BLaER1 treated with 17β-estradiol and CSF1 and Interleukin-3, amounts not matched to agents 10 nM and 100 nM (cell line): ENCODE measurements around the gene LDLRAD2.
"Not testable (repeated sequence)": the region's sequence is repeated elsewhere in the genome, so short reads cannot be mapped to it uniquely, and the experiment has no call there.

Experiments
- H3K27ac ChIP-seq, 11 experiments: shearing (Covaris generic); formaldehyde crosslinking; 2 replicates each; pipeline ENCODE4 v1.8.1; 2022
- H3K27me3 ChIP-seq, 11 experiments: shearing (Covaris generic); formaldehyde crosslinking; 2 replicates each; pipeline ENCODE4 v1.8.1; 2022
- H3K36me3 ChIP-seq, 11 experiments: shearing (Covaris generic); formaldehyde crosslinking; 2 replicates each; pipeline ENCODE4 v1.8.1; 2022
- H3K4me1 ChIP-seq, 10 experiments: shearing (Covaris generic); formaldehyde crosslinking; 2 replicates each; pipeline ENCODE4 v1.8.1; 2022
- H3K4me2 ChIP-seq, 11 experiments: shearing (Covaris generic); formaldehyde crosslinking; 2 replicates each; pipeline ENCODE4 v1.8.1; 2022
- H3K4me3 ChIP-seq, 10 experiments: shearing (Covaris generic); formaldehyde crosslinking; 2 replicates each; pipeline ENCODE4 v1.8.1; 2022
- H3K9ac ChIP-seq, 11 experiments: shearing (Covaris generic); formaldehyde crosslinking; 2 replicates each; pipeline ENCODE4 v1.8.1; 2022
- H3K9me3 ChIP-seq, 11 experiments: shearing (Covaris generic); formaldehyde crosslinking; replicated peaks in 1 of 11; 2 replicates each; pipeline ENCODE4 v1.8.1; 2022
- H4K20me1 ChIP-seq, 11 experiments: shearing (Covaris generic); formaldehyde crosslinking; 2 replicates each; pipeline ENCODE4 v1.8.1; 2022
- Cebpa-rat ChIP-seq, 11 experiments: shearing (Covaris generic); IDR thresholded peaks; 2 replicates each; pipeline ENCODE4 v1.8.1; 2022

The LDLRAD2 gene

DNA sequence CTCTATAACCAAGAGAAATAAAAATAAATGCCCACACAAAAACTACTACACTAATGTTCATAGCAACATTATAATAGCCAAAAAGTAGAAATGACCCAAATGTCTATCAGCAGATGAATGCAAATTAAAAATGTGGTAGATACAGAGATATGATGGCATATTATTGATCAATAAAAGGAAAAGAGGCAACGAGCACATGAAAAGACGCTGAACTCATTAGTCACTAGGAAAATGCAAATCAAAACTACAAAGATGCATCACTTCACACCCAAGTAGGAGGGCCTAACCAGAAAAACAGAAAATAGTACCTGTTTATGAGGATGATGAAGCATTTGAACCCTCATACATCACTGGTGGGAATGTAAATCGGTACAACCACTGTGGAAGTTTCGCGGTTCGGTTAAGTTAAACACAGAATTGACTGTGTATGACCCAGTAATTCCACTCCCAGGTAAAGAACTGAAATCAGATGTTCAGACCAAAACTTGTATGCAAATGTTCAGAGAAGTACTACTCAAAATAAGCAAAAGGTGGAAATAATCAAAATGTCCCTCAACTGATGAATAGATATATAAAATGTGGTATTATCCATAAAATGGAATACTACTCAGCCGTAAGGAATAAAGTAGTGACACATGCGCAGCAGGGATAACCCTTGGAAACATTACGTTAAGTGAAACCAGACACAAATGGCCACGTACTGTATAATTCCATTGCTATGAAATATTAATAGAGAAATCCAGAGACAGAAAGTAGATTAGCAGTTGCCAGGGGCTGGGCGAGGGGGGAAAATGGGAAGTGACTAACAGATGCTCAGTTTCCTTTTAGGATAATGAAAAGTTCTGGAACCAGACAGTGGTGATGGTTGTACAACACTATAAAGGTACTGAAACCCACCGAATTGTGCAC is 32.2 kb upstream of the LDLRAD2 start:
- H3K27ac ChIP-seq: peak overlapping the region in 6 of 11 experiments; percentile 19 to 100 (median 97); a peak in 9 of 22 replicates
- H3K36me3 ChIP-seq: peaks cover 0 to 45% (median 13%) of the 10 kb centered on the region in 11 experiments; a peak in 13 of 22 replicates
- peaks cover 0 to 73% (median 44%) of the 10 kb centered on the region in 11 experiments; a peak in 14 of 22 replicates for H4K20me1 ChIP-seq
- peaks cover 43 to 74% (median 50%) of the 10 kb centered on the region in 10 experiments for H3K4me1 ChIP-seq
- peak overlapping the region in 5 of 11 experiments; percentile 94 to 100 (median 96); a peak in 6 of 22 replicates for H3K9ac ChIP-seq
- peaks cover 0 to 24% (median 16%) of the 10 kb centered on the region in 11 experiments; a peak in 17 of 22 replicates for H3K9me3 ChIP-seq
- TF ChIP-seq Cebpa-rat (IDR thresholded peaks at IDR 0.05): no peak
- peak overlapping the region; percentile 17 to 97 (median 92); a peak in 20 of 22 replicates for H3K4me2 ChIP-seq
- no peaks in the 10 kb centered on the region for H3K27me3 ChIP-seq
- peak overlapping the region in 5 of 10 experiments; percentile 92 to 97 (median 94); a peak in 10 of 20 replicates for H3K4me3 ChIP-seq

GRCh38 chr1:21781815-21782348 is 30.2 kb upstream of the LDLRAD2 start:
- Histone ChIP-seq H3K9ac (peak overlapping the region; percentile 91 to 100 (median 96)), H3K27ac (peak overlapping the region; percentile 95 to 100 (median 98)), H4K20me1 (peaks cover 0 to 53% (median 25%) of the 10 kb centered on the region in 11 experiments; a peak in 13 of 22 replicates), H3K9me3 (peaks cover 0 to 24% (median 16%) of the 10 kb centered on the region in 11 experiments; a peak in 18 of 22 replicates), H3K36me3 (peaks cover 0 to 27% (median 10%) of the 10 kb centered on the region in 11 experiments; a peak in 12 of 22 replicates), H3K27me3 (no peaks in the 10 kb centered on the region), H3K4me3 (peak overlapping the region; percentile 80 to 99 (median 94)), H3K4me2 (peak overlapping the region; percentile 75 to 97 (median 92)), H3K4me1 (peaks cover 23 to 54% (median 30%) of the 10 kb centered on the region in 10 experiments)
- no peak for TF ChIP-seq Cebpa-rat (IDR thresholded peaks at IDR 0.05)

DNA sequence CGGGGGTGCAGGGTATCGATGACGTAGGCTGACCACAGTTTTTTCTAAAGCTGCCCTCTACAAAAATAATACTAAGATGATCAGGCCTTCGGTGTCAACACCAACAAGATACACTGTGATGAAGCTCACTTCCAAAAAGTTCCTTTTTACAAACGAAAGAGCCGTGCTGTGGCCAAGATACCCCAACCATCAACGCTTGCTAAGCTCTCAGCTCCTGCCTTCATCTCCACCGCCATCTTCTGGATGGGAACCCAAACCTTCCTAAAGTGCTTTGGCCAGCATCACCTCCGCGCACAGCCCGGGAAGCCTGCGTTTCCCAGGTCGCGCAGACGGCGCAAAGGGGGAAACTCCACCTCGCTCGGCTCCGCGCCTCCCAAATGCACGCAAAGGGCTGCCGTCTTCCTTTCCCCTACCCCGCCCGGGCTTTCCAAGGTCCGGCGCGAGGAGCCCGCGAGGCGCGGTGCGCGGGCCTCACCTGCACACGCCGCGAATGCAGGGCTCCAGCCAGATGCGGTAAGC is 29.7 kb upstream of the LDLRAD2 start:
- Histone ChIP-seq H3K4me1 (peaks cover 21 to 48% (median 27%) of the 10 kb centered on the region in 10 experiments), H3K4me3 (peak overlapping the region; percentile 80 to 99 (median 94)), H4K20me1 (peaks cover 0 to 48% (median 20%) of the 10 kb centered on the region in 11 experiments; a peak in 12 of 22 replicates), H3K36me3 (peaks cover 0 to 22% (median 8%) of the 10 kb centered on the region in 11 experiments; a peak in 12 of 22 replicates), H3K4me2 (peak overlapping the region; percentile 75 to 97 (median 92)), H3K27me3 (no peaks in the 10 kb centered on the region), H3K9ac (peak overlapping the region; percentile 91 to 100 (median 96)), H3K27ac (peak overlapping the region; percentile 95 to 100 (median 98)), H3K9me3 (peaks cover 0 to 19% (median 15%) of the 10 kb centered on the region in 11 experiments; a peak in 18 of 22 replicates)
- TF ChIP-seq Cebpa-rat (IDR thresholded peaks at IDR 0.05): no peak

- H3K4me1 ChIP-seq: peaks cover 21 to 45% (median 27%) of the 10 kb centered on the region in 10 experiments
These were observed 29.0 kb upstream of the LDLRAD2 start, which contains the start of gene USP48 for GRCh38 chr1:21782868-21783678. Gene USP48 (minus strand): TSS chr1:21783149. CDS start chr1:21782957, 192 bp downstream.

DNA sequence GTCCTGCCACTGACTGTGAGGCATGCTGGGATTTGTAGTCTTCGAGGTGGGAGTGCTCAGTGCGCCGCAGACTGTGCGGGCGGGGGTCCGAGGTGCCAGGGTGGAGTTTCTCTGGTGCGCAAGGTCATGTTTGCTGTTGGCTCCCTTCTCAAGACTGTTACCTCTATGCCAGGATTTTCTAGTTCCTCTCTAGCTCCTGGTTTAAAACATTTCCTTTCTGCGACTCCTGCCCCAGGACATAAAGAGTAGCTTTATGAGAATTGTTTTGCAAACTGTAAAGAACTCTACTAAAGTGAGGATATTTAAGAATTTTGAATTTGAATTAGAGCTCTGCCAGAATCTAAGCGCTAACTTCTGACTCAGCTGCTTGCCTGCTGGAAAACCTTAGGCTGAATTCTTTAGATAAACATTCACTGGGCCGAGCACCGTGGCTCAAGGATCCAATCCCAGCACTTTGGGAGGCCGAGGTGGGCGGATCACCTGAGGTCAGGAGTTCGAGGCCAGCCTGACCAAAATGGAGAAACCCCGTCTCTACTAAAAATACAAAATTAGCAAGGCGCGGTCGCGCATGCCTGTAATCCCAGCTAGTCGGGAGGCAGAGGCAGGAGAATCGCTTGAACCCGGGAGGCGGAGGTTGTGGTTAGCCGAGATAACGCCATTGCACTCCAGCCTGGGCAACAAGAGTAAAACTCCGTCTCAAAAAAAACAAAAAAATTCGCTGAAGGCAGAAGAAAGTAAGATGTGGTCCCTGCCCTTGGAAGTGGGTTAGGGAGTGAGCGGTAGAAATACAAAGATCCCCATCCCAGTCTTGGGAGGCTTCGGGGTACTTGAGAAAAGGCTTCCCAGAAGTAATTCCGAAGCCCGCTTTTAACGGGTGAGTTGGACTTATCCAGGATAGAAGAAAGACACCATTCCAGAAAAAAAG is 28.1 kb upstream of the LDLRAD2 start:
- TF ChIP-seq Cebpa-rat (IDR thresholded peaks at IDR 0.05): no peak
- Histone ChIP-seq H4K20me1 (peaks cover 0 to 33% (median 17%) of the 10 kb centered on the region in 11 experiments; a peak in 12 of 22 replicates), H3K27ac (peak overlapping the region; percentile 95 to 100 (median 98))

More at GRCh38 chr1:21782868-21783678, 29.0 kb upstream of the LDLRAD2 start, which contains the start of gene USP48:
- Histone ChIP-seq H3K4me3 (peak within 1 kb of the TSS; percentile 80 to 99 (median 94)), H3K9me3 (peaks cover 0 to 12% (median 9%) of the 10 kb centered on the region in 11 experiments; a peak in 18 of 22 replicates), H3K9ac (peak within 1 kb of the TSS; percentile 91 to 100 (median 96)), H3K4me2 (peak within 1 kb of the TSS; percentile 75 to 97 (median 92)), H4K20me1 (peaks cover 0 to 41% (median 19%) of the 10 kb centered on the region in 11 experiments; a peak in 12 of 22 replicates), H3K27ac (peak within 1 kb of the TSS; percentile 95 to 100 (median 98)), H3K27me3 (no peaks in the 10 kb centered on the region), H3K36me3 (peaks cover 0 to 16% (median 5%) of the 10 kb centered on the region in 11 experiments; a peak in 8 of 22 replicates)
- no peak for TF ChIP-seq Cebpa-rat (IDR thresholded peaks at IDR 0.05)

DNA sequence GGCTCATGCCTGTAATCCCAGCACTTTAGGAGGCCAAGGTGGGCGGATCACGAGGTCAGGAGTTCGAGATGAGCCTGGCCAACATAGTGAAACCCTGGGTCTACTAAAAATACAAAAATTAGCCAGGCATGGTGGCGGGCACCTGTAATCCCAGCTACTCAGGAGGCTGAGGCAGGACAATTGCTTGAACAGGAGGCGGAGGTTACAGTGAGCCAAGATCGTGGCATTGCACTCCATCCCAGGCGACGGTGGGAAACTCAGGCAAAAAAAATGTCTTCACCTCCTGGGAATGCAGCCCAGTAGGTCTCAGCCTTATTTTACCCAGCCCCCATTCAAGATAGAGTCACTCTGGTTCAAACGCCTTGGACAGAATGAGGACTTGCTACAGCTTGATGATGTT is 26.3 kb upstream of the LDLRAD2 start:
- not testable (repeated sequence) for H3K27me3 ChIP-seq, H3K4me3 ChIP-seq, H3K9ac ChIP-seq, H3K4me2 ChIP-seq, H3K36me3 ChIP-seq, H3K27ac ChIP-seq
- Histone ChIP-seq H4K20me1 (peaks cover 0 to 17% (median 0%) of the 10 kb centered on the region in 11 experiments; a peak in 7 of 22 replicates), H3K9me3 (peaks cover 0 to 10% (median 0%) of the 10 kb centered on the region in 11 experiments; a peak in 1 of 22 replicates), H3K4me1 (peaks cover 8 to 35% (median 15%) of the 10 kb centered on the region in 10 experiments)

More for the DNA sequence above, 28.1 kb upstream of the LDLRAD2 start:
- peaks cover 0 to 10% (median under 1%) of the 10 kb centered on the region in 11 experiments; a peak in 8 of 22 replicates for H3K9me3 ChIP-seq
- H3K4me1 ChIP-seq: peaks cover 21 to 45% (median 27%) of the 10 kb centered on the region in 10 experiments
- peak overlapping the region; percentile 80 to 99 (median 94) for H3K4me3 ChIP-seq
- peaks cover 0 to 13% (median 0%) of the 10 kb centered on the region in 11 experiments; a peak in 5 of 22 replicates for H3K36me3 ChIP-seq
- peak overlapping the region; percentile 61 to 96 (median 90) for H3K4me2 ChIP-seq
- H3K27me3 ChIP-seq: no peaks in the 10 kb centered on the region
- peak overlapping the region; percentile 91 to 100 (median 96) for H3K9ac ChIP-seq

- Histone ChIP-seq H4K20me1 (peaks cover 0 to 8% (median 0%) of the 10 kb centered on the region in 11 experiments; a peak in 4 of 22 replicates), H3K4me1 (peaks cover 6 to 35% (median 12%) of the 10 kb centered on the region in 10 experiments; a peak in 19 of 20 replicates), H3K36me3 (no peaks in the 10 kb centered on the region), H3K27ac (no peak overlapping the region), H3K4me3 (no peak overlapping the region), H3K9me3 (peaks cover 0 to 10% (median 0%) of the 10 kb centered on the region in 11 experiments; a peak in 1 of 22 replicates), H3K9ac (no peak overlapping the region), H3K4me2 (no peak overlapping the region), H3K27me3 (no peaks in the 10 kb centered on the region)
- TF ChIP-seq Cebpa-rat (IDR thresholded peaks at IDR 0.05): no peak
These were observed 25.4 kb upstream of the LDLRAD2 start for GRCh38 chr1:21786640-21787039.
